Femur (tissue), 1 donor: ENCODE data around the gene OMA1.
"Not testable (repeated sequence)": the region's sequence is repeated elsewhere in the genome, so short reads cannot be mapped to it uniquely, and the experiment has no call there.

Experiments
- DNase-seq: peaks from one replicate; pipeline ENCODE4 v3.0.0-alpha.2; 2017

OMA1 gene

GRCh38 chr1:58573705-58574591, 27.4 kb upstream of the OMA1 start:
- no peak for DNase-seq

- no peak for DNase-seq
Measured at GRCh38 chr1:58573138-58573537, 26.6 kb upstream of the OMA1 start.

DNA sequence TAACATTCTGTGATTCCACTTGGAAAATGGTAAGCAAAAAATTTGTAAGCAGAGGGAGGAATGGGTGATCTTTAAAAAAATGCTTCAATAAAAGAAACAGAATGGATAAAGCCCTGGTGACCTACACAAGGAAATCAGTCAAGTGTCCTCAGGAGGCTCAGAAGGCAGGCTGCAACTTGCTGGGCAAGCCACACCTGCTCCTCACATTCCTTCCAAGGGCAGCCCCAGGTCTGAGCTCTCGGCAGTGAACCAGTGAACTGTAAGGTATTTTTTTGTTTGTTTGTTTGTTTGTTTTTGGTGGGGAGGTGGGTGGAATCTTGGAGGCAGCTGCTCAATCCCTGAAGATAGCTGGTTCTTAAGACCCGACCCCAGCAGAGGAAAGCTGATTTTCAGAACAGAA, 26.2 kb upstream of the OMA1 start:
- DNase-seq, result no peak

DNA sequence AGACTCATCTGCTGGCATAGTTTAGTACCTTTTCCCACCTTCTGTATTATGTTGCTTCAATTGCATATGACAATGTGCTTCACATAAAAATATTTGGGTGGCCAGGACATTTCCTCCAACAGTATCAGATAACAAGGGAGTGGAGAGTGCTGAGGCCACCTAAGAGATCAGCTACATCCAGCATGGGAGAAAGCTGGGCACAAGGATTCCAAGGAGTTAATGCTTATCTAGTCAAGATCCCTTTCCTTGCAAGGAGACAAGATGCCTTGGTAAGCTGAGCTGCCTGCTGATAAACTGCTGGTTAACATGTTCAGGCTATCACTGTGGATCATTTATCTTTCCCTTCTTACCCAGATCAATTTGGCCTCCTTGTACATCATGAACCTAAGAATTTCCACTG, 25.1 kb upstream of the OMA1 start:
- no peak for DNase-seq

GRCh38 chr1:58570817-58571216, 24.3 kb upstream of the OMA1 start:
- DNase-seq, result no peak

GRCh38 chr1:58570094-58570493, 23.6 kb upstream of the OMA1 start:
- DNase-seq, result no peak

- DNase-seq, result no peak
Measured at GRCh38 chr1:58568911-58569310, 22.4 kb upstream of the OMA1 start.

GRCh38 chr1:58568271-58568860, 21.8 kb upstream of the OMA1 start:
- no peak for DNase-seq

DNA sequence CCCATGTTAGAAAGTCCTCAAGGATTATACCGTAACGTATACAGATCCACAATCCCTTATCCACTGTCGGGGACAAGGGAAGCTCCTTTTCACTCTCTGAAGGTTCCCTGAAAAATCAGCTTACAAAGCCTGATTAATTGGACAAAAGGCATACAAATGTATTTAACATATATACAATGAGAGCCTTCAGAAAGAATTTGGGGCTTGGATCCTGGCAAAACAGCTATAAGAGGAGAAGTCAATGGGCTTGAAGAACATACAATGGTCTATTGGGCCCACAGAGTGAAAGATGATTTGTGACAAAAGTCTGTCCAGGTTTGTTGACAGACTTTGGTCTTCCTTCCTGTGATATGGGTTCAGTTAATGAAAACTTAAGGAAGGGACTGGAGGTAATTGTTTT, 19.8 kb upstream of the OMA1 start:
- DNase-seq, result no peak

DNA sequence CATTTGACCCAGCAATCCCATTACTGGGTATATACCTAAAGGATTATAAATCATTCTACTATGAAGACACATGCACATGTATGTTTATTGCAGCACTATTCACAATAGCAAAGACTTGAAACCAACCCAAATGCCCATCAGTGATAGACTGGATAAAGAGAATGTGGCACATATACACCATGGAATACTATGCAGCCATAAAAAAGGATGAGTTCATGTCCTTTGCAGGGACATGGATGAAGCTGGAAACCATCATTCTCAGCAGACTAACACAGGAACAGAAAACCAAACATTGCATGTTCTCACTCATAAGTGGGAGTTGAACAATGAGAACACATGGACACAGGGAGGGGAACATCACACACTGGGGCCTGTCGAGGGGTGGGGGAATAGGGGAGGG, 17.2 kb upstream of the OMA1 start:
- DNase-seq, result not testable (repeated sequence)

- no peak for DNase-seq
Measured at GRCh38 chr1:58561633-58562032, 15.1 kb upstream of the OMA1 start.

GRCh38 chr1:58555393-58555792, 8.9 kb upstream of the OMA1 start:
- no peak for DNase-seq

DNA sequence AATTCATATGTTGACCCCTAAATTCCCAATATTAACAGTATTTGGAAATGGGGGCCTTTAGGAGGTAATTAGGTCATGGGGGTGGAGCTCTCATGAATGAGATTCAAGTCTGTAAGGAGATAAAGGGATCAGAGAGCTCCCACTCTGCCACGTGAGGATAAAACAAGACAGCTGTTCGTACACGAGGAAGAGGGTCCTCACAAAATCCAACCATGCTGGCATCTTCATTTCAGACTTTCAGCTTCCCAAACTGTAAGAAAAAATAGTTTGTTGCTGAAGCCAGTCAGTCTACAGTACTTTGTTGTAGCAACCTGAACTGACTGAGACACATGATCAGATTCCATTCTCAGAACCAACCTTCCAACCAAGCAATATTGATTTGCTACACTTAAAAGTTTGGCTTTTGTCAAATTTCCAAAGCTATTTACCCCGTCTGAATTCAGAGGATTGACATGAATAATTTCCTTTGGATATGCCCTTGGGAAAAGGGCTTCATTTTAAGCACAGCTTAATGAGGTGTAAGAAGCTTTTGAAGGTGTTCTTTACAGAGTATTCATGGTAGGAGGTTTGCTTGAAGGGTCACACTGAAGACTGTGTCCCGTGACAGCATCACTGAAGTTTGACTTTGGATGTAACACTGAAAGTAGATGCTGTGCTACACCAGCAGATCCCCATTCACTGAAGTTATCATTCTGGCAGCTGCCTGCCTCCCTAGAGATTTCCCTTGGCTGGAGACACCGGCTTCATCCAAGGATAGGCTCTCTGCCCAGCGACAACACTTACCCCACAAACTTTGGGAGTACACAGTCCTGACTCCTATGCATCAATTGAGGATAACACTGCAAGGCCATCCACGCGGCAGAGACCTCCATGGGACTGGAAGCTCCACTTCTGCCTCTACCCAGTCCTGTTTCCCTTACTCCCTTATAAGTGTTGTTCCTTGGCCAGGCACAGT, 4.9 kb upstream of the OMA1 start:
- no peak for DNase-seq

- not testable (repeated sequence) for DNase-seq
Measured at GRCh38 chr1:58549291-58549690, 2.8 kb upstream of the OMA1 start.

DNA sequence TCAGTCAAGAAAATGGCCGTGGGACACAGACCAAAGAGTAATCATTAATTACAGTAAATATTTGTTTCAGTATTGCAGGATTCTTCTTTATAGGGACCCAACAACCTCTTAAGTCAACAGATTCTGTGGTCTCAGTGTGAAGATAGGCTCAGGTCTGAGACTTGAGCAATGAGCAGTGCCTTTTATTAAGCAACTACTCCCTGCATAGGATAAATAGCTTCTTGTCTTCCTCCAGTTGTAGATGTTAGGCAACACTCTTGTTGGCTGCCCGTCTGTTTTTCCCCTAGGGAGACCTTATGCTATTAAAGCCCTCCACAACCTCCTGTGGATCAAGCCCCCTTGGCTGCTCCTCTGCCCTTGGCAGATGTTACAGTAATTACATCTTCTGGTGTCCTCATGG, 1.8 kb upstream of the OMA1 start:
- no peak for DNase-seq

- DNase-seq, result peak; percentile 91
Measured at GRCh38 chr1:58545591-58546519, 671 bp downstream of the OMA1 start.

GRCh38 chr1:58543260-58543659, 3.3 kb downstream of the OMA1 start:
- DNase-seq, result no peak

DNA sequence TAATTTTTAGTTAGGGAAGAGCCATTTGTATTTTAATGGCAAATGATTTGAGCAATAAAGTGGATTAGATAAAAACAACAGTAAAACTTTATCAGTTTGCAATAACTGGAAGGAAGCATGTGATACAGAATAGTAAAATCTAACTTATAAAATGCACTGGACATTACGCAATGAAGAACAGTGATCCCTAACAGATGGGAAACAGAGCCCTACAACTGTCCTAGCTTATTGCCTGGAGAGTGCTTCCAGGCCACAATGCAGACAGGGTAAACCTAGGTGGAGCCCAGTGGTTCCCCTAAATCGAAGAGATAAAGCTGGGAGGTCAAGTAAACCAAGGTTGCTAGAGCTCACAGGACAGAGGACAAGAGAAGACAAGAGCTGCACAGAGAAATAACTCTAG, 7.0 kb downstream of the OMA1 start:
- DNase-seq, result no peak

DNA sequence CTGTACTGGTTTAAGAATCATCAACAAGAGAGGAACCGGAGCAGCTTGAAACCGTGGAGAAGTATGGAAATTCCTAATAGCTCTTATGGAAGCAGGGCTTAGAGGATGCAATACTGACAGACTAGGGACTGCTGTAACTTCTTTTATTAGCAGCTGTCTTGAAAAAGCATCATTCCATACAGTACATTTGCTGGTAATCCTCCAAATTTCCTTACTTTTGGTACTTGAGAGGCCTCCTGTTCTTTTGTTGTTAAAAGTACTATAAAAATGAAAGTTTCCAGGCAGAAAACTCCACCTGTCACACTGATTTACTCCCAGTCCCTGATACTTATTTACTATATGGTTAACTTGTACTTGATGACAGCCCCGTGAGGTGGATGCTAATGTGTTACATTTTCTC, 7.7 kb downstream of the OMA1 start:
- DNase-seq, result no peak

DNA sequence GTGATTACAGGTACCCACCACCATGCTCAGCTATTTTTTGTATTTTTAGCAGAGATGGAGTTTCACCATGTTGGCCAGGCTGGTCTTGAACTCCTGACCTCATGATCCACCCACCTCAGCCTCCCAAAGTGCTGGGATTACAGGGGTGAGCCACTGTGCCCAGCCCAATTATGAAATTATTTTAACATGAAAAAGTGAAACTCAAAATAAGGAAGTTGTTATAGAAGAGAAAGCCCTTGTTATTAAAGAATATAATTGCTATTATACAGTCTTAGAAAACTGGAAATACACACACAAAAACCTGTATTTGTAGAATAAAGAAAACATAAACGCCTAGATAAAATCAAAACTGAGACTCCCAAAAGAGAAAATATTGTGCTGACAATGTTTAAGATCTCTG, 14.7 kb downstream of the OMA1 start:
- not testable (repeated sequence) for DNase-seq

DNA sequence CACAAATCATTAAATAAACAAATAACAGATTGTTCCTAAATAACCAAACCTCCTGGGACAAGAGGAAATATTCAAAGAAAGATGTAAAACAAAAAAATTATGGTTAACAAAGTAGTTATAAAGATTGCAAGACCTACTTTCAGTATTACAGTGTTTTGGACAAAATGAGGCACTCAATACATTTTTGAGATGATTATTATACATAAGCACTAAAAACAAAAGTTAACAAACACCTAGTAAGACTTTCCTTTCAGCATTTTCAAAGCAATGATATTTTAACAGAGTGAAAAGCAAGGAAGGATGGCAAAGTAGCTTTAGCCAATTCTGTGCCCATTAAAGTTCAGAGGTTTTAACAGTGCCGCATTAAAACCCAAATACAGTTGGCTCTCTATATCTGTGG, 17.2 kb downstream of the OMA1 start:
- DNase-seq, result no peak

DNA sequence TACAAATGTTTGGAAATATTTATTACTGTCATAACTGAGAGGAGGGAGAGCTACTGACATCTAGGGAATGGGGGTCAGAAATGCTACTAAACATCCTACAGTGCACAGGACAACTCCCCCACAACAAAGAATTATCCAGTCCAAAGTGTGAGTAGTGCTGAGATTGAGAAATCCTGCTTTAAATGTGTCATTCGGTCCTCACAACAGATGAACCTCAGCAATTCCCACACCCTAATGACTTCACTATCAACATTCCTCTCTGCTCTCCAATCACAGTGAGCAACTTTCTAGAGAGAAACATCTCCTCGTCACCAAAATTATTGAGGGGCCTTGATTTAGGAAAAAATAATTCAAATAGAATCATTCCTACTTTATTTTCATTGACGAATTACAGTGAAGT, 18.0 kb downstream of the OMA1 start:
- DNase-seq, result no peak
